IPS-NIHi7 (cell line): ENCODE data around the gene CANX.
"Not testable (repeated sequence)": the region's sequence is repeated elsewhere in the genome, so short reads cannot be mapped to it uniquely, and the experiment has no call there.

Experiments
- DNase-seq: peaks from one replicate; pipeline ENCODE4 v3.0.0; 2012; ENCODE audit warnings: mixed read lengths; ENCODE audit errors: extremely low spot score

The CANX gene

DNA sequence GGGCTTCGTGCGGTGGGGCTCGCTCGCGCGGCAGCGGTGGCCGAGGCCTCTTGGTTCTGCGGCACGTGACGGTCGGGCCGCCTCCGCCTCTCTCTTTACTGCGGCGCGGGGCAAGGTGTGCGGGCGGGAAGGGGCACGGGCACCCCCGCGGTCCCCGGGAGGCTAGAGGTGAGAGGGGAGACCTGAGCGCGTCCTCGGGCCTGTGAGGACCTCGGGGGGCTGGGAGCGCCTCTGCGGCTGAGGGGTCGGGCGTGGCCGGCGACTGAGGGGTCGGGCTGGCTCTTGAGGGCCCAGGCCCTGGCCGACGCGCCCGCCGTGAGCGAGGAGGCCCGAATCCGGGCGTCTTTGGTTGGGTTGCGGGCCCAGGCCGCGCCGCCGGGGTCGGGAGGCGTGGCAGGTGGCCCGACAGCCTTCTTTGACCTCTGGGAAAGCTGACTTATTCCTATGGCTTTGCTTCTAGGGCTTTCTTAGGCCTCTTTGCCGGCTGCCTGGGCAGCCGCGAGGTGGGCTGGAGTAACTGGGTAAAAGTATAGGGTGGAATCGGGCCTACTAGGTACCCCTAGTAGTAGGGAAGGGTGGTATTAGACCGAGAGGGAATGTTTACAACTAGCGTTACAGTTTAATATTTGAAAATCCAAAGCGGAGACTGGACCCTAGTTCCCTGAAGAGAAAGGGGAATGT lies at the start of gene CANX:
TSS of gene CANX (plus strand) at position 33 of the 681 bp plus-strand sequence. CDS start 6,715 bp downstream, outside the sequence.
- no peak for DNase-seq

GRCh38 chr5:179649166-179649703 lies 49.5 kb upstream of the CANX start:
- DNase-seq: not testable (repeated sequence)

DNA sequence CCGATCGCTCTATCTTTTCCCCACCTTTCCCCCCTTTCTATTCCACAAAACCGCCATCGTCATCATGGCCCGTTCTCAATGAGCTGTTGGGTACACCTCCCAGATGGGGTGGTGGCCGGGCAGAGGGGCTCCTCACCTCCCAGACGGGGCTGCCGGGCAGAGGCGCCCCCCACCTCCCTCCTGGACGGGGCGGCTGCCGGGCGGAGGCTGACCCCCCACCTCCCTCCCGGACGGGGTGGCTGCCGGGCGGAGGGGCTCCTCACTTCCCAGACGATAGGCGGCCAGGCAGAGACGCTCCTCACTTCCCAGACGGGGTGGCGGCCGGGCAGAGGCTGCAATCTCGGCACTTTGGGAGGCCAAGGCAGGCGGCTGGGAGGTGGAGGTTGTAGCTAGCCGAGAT lies 48.5 kb upstream of the CANX start:
- DNase-seq: not testable (repeated sequence)

DNA sequence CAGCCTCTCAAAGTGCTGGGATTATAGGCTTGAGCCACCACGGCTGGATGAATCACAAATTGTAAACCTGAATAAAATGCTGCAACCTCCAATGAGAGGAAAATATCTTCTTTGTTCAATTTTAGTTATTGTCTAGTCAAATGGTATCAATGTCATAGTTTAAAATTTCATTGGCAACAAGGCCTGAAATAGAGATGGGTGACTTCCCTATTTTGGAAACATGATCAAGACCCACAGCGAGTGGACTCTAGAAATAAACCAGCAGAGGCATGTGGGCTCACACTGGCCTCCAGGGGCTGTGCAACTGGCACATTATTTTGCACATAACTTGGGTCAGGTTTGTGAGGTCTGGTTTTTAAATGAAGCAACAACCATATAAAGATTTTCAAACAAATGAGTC lies 45.6 kb upstream of the CANX start:
- not testable (repeated sequence) for DNase-seq

GRCh38 chr5:179657302-179658178 lies 41.2 kb upstream of the CANX start:
- DNase-seq: not testable (repeated sequence)

GRCh38 chr5:179658179-179658856 lies 40.4 kb upstream of the CANX start:
- DNase-seq: not testable (repeated sequence)

GRCh38 chr5:179661647-179662046 lies 37.1 kb upstream of the CANX start:
- DNase-seq: not testable (repeated sequence)

GRCh38 chr5:179668391-179668790 lies 30.4 kb upstream of the CANX start:
- DNase-seq: peak; percentile 88

DNA sequence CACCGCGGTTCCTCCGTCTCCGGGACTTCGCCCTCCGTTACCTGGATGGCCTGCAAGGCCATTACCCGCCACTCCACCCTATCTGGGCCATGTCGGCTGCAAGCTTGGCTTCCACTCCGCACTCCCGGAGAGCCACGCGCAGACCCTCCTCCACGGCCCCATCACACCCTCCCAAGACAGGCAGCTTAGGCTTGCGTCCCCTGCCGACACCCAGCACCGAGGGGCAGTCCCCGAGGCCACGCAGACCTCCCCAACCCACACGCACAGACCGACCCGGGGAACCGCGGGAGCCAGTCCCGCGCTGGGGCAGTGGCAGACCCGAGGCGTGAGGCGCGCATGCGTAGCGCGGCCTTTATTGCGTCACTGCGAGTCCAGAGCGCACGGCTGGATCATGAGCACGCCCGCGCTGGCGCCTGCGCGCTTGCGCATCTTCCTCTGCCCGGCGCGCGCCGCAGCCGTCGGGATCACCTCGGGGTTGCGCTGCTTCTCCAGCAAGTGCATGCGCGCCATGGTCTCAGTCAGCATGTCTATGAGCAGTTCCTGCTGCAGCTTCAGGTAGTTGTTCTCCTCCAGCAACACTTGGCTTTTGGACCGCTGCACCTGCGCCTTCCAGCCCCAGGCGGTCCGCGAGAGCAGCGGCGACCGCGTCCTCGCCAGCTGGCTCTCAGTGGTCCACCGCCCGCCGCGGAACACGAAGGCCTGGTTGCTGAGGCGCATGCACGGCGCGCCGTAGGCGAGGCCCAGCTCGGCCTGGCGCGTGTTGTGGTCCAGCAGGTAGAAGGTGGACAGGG lies 20.3 kb upstream of the CANX start:
- DNase-seq: peak; percentile 95

GRCh38 chr5:179679014-179679674 lies 19.6 kb upstream of the CANX start:
- peak; percentile 77 for DNase-seq

DNA sequence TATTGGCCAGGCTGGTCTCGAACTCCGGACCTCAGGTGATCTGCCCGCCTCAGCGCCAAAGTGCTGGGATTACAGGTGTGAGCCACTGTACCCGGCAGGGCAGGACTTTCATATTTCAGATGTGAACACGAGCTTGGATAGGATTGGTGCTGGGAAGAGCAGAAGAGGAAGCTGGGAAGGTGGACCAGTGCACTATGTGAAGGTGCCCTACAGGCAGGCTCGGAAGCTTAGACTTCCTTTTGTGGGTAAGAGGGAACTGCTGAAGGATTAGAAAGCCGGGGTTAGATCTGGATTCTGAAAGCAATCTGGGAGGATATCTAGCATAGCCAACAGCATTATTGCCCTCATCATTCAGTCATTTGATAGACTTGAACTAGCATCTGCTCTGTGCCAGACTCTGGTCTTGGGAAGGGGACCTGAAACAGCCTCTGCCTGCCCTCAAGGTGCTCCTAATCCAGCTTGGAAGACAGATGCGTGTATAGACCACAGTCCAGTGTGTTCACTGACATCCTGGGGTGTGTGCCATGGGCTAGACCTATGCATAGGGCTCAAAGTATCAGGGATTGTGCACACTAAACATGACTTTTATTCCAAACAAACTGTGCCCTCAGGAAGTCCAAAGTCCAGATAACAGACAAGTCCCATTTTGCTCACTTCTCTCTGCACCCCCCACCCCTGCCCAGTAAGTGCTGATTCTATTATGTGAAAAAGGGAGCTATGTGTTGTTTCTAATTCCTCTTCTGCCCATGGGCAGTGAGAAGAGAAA lies 18.6 kb upstream of the CANX start:
- DNase-seq: no peak

DNA sequence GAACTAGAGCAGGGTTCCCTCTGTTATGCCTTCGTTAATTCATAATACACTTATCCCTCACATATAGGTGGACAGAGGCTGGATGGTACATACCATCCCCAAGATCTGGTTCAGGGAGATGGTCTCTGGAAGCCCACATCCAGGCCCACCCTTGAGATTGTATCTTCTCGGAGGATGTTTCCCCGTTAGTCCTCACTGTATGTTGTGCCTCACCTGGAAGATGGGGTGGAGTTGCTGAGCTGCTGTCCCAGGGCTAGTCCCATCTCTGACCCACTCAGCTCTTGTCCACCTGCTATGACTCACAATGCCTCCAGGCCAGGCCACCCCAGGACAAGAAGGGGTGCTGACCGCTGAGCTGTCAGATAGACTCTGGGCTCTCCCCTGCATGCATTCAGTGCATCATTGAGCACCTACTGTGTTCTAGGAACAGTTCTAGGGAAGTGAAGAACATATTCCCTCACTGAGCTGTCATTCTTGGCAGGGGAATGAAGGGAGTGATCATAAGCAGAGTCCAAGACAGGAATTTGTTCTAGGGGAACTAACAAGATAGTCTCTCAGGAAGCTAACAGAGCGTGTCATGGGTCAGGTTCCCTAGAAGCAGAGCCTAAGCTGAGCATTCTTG lies 17.9 kb upstream of the CANX start, which contains the start of gene CBY3:
TSS of gene CBY3 (minus strand) at position 255 of the 622 bp plus-strand sequence. CDS start at position 139, 116 bp downstream.
- no peak for DNase-seq

DNA sequence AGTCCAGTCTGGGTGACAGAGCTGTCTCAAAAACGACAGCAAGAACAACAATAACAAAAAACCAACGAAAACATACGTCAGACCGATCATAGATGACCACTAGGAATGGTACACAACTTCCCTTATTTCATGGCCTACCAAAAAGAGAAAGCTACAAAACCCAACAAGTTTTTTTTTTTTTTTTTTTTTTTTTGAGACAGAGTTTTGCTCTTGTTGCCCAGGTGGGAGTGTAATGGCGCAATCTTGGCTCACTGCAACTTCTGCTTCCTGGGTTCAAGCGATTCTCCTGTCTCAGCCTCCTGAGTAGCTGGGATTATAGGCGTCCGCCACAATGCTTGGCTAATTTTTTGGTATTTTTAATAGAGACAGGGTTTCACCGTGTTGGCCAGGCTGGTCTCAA lies 9.6 kb upstream of the CANX start:
- DNase-seq: not testable (repeated sequence)

DNA sequence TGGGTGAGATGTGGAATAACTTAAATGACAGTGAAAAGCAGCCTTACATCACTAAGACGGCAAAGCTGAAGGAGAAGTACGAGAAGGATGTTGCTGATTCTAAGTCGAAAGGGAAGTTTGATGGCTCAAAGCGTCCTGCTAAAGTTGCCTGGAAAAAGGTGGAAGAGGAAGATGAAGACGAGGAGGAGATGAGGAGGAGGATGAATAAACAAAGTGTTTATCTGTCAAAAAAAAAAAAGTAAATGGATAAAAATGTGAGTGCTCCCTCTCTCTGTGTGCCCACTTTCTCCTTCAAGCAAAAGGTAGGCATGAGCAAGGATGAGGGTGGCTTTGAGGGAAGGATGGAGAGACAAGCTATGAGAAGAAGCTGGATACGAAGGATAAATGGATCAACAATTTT lies 4.2 kb upstream of the CANX start:
- DNase-seq: no peak

DNA sequence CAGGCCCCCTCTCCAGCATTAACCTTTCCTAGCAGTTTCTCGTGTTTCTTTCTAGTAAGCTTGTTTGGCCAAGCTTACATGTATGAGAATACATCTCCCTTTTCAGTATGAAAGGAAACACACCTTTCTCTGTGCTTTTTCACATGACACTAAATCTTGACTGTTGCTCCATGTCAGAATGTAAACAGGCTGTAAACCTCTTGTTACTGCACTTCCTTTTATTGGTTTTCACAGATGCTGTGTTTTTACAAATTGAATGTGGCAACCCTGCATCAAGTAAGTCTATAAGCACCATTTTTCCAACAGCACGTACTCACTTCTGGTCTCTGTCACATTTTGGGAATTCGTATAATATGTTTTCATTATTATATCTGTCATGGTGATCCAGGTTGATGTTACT lies 2.2 kb upstream of the CANX start:
- DNase-seq: no peak

- no peak for DNase-seq
Measured at GRCh38 chr5:179697108-179697507, 1.7 kb upstream of the CANX start.

DNA sequence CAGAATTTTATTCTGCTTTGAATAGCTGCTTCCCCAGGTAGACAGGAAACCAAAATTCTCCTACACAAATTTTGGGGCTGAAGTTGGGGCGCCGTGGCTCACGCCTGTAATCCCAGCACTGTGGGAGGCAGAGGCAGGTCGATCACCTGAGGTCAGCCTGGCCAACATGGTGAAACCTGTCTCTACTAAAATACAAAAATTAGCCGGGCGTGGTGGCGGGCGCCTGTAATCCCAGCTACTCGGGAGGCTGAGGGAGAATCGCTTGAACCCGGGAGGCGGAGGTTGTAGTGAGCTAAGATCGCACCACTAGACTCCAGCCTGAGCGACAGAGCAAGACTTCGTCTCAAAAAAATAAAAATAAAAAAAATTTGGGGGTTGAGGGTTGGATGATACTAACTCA lies 1.2 kb upstream of the CANX start:
- DNase-seq: not testable (repeated sequence)

DNA sequence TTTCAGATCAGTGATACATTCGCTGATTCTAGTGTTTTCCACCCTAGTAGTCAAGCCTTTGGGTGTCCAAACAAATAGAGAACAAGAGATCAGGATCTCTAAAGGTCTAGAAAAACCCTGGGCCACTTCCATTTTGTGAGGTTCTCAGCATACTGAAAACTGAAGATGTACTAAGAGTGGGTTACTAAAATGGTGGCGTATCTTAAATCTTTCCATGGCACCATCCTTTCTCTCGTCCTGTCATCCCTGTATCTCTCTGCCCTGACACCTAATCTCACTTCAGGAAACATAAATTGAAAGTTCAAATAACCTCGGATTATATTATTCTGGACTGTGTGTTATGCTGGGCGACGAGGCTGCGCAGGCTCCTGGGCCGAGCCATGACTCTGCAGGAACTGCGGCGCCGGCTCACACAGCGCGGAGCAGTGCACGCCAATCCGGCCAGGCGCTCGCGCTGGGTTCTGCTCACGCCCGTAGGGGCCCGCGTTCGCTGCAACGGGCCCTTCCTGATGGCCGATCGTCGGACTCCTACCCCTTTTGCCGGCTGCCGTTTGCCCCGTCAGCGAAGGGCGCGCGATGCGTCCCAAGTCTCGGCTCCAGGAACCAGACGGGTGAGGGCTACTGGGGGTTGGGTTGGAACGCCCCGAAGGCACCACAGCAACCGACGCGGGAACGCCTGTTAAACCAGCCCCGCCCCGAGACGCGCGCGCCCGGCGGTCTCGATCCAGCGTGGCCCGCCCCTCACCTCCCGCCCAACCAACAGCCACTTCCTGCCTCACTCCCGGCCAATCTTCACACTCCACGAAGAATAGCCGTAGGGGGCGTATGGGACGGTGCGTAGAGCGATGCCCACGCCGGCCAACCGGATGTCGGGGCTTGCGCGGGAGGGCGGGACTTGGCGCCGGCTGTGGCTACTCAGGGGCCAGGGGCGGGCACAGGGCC lies 503 bp upstream of the CANX start:
- DNase-seq: peak; percentile 100
